ENCODE data around the gene LTA.

LTA gene

GRCh38 chr6:31576897-31577578 is 4.9 kb downstream of the LTA start:
- DNase-seq (ENCODE audit: low read depth) = no peak
- in situ Hi-C loops (cut with HindIII; ENCODE audit: low sequenced_read_pairs) = no loop called here
- no peak for TF ChIP-seq CTCF (IDR thresholded peaks at IDR 0.05; ENCODE audit: low read depth, low read length, missing control alignments)
- H3K4me3 ChIP-seq (ENCODE audit: low read depth, low read length) = no peak overlapping the region

GRCh38 chr6:31577579-31577966 is 5.5 kb downstream of the LTA start:
- no peak for DNase-seq (ENCODE audit: low read depth)
- no peak overlapping the region for H3K4me3 ChIP-seq (ENCODE audit: low read depth, low read length)
- no peak for TF ChIP-seq CTCF (IDR thresholded peaks at IDR 0.05; ENCODE audit: low read depth, low read length, missing control alignments)
- in situ Hi-C loops (cut with HindIII; ENCODE audit: low sequenced_read_pairs) = no loop called here

GRCh38 chr6:31578184-31579118 is 6.4 kb downstream of the LTA start:
- H3K4me3 ChIP-seq (ENCODE audit: low read depth, low read length) = no peak overlapping the region
- in situ Hi-C loops (cut with HindIII; ENCODE audit: low sequenced_read_pairs) = no loop called here
- no peak for DNase-seq (ENCODE audit: low read depth)
- TF ChIP-seq CTCF (IDR thresholded peaks at IDR 0.05; ENCODE audit: low read depth, low read length, missing control alignments) = no peak

- in situ Hi-C loops (cut with HindIII; ENCODE audit: low sequenced_read_pairs) = no loop called here
- no peak for DNase-seq (ENCODE audit: low read depth)
- TF ChIP-seq CTCF (IDR thresholded peaks at IDR 0.05; ENCODE audit: low read depth, low read length, missing control alignments) = no peak
- H3K4me3 ChIP-seq (ENCODE audit: low read depth, low read length) = no peak overlapping the region
These were observed 7.0 kb downstream of the LTA start for GRCh38 chr6:31579119-31579505.

DNA sequence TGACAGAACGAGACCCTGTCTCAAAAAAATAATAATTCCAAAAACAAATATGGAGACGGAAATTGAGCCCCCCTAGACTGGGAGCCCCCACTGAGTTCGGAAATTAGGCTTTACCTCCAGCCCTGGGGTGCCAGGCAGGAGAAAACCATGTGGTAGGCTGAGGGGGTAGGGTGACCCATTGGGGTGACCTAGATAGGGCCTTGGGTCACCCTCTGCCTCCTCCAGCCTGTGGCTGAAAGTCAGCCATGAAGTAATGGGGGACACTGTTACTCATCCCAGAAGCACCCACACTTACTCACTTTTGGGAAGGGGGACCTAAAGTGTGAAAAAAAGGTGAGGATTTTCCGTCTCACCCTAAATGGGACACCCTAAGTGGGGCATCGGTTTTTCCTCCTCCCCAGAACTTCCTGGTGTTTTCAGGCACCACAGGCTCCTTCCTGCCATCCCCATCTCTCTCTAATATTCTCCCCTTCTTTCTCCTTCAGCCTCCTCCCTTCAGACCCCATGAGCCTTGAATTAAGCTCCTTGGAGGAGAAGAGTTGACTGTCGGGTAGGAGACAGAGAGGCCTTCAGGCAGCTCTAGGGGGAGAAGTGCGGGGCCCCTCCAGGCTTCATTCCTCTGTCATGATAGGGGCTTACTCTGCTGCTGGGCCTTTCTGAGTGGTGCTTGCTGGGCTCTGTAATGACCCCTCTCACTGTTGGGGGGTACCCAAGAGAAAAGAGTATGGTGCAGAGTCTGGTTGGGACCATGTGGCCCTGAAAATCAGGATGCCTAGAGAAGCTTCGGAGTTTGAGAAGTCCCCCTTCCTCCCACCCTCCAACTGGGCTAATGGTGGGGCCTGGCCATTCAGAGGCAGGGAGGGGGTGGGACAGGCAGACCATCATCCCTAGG is 7.7 kb downstream of the LTA start:
- DNase-seq (ENCODE audit: low read depth) = no peak
- TF ChIP-seq CTCF (IDR thresholded peaks at IDR 0.05; ENCODE audit: low read depth, low read length, missing control alignments) = no peak
- no peak overlapping the region for H3K4me3 ChIP-seq (ENCODE audit: low read depth, low read length)
- in situ Hi-C loops (cut with HindIII; ENCODE audit: low sequenced_read_pairs) = no loop called here

- peak overlapping the region; percentile 64 for H3K4me3 ChIP-seq (ENCODE audit: low read depth, low read length)
- in situ Hi-C loops (cut with HindIII; ENCODE audit: low sequenced_read_pairs) = no loop called here
- no peak for TF ChIP-seq CTCF (IDR thresholded peaks at IDR 0.05; ENCODE audit: low read depth, low read length, missing control alignments)
- no peak for DNase-seq (ENCODE audit: low read depth)
These were observed 8.3 kb downstream of the LTA start for GRCh38 chr6:31580438-31580740.

All from astrocyte of the cerebellum (primary cell).